Heart right ventricle (tissue), 16 donors: ENCODE measurements around the gene ADGRG7. TPM values are rescaled to one million over a fixed set of nuclear protein-coding genes. Genes with fewer than 3 reads are reported as not detected.

Experiments used
- ATAC-seq, 8 donors: fragments of 200-7000 bp; cut with Tn5 transposase; one replicate each; pipeline ENCODE4 v1.9.1; 2020; ENCODE audit warnings: mild to moderate bottlenecking in 8 of 8, moderate library complexity in 8 of 8, moderate number of reproducible peaks in 1 of 8
- DNase-seq, 2 donors: peaks; one replicate each; pipeline ENCODE4 v3.0.0-alpha.2; 2020
- H3K27ac ChIP-seq, 10 donors: fragments of 200-600 bp; sonication (generic) in 2 of 10; one replicate each; pipeline versions ENCODE4 v1.5.0 to v1.8.0; 2020 to 2022; ENCODE audit warnings: mild to moderate bottlenecking in 3 of 10
- H3K27me3 ChIP-seq, 7 donors: fragments of 200-600 bp; one replicate each; pipeline ENCODE4 v1.8.0; 2021 to 2022; ENCODE audit warnings: mild to moderate bottlenecking in 2 of 7
- H3K36me3 ChIP-seq, 9 donors: fragments of 200-600 bp; sonication (generic) in 1 of 9; one replicate each; pipeline versions ENCODE4 v1.5.0 to v1.8.0; 2020 to 2022; ENCODE audit warnings: mild to moderate bottlenecking in 2 of 9
- H3K4me1 ChIP-seq, 9 donors: fragments of 200-600 bp; sonication (generic) in 1 of 9; one replicate each; pipeline versions ENCODE4 v1.5.0 to v1.8.0; 2020 to 2022; ENCODE audit warnings: mild to moderate bottlenecking in 4 of 9
- H3K4me3 ChIP-seq, 10 donors: fragments of 200-600 bp; sonication (generic) in 2 of 10; one replicate each; pipeline versions ENCODE4 v1.5.0 to v1.8.0; 2020 to 2022; ENCODE audit warnings: mild to moderate bottlenecking in 7 of 10, moderate library complexity in 2 of 10
- H3K9me3 ChIP-seq, 11 donors: fragments of 200-600 bp in 10 of 11; sonication (generic) in 2 of 11; one replicate each; pipeline versions ENCODE4 v1.5.0 to v1.8.0; 2013 to 2022; ENCODE audit warnings: mild to moderate bottlenecking in 2 of 11, control low read depth in 1 of 11, moderate library complexity in 1 of 11
- WGBS, 2 donors: extraction: QIAGEN DNeasy Blood & Tissue Kit; methylation state at CpG; one replicate each; pipeline ENCODE4 v1.1.7; 2013; ENCODE audit warnings: inconsistent platforms in 1 of 2; 5-methylcytosine and 5-hydroxymethylcytosine counted together
- intact Hi-C, 10 donors: fragments of 100-400 bp; cut with DNase I; formaldehyde crosslinking; loops; one replicate each; pipeline versions ENCODE4 v1.11.1 to v1.14.2; 2022
- polyA plus RNA-seq, 2 donors: library from polyadenylated mRNA; stranded (reverse); fragments of 200-250 nt; gene quantifications; one replicate each; pipeline ENCODE4 v1.2.3, GENCODE V29; 2013
- total RNA-seq, 10 donors: library from RNA; stranded (reverse); fragmentation: NEBNext Ultra II Directional in 3 of 10; extraction: Animal tissue kit (Norgen Biotek cat#: 25700) in 3 of 10; gene quantifications; one replicate each; pipeline versions ENCODE4 v1.2.1 to v1.2.4, GENCODE V29; 2021 to 2023
- TF ChIP-seq, protein P1 (sequence below), 9 donors: fragments of 200-600 bp; sonication (generic) in 2 of 9; IDR thresholded peaks; one replicate each; pipeline versions ENCODE4 v1.5.0 to v1.8.0; 2021 to 2022; ENCODE audit warnings: antibody characterized with exemption in 9 of 9, mild to moderate bottlenecking in 5 of 9, moderate library complexity in 1 of 9
- donor health status: Arrhythmogenic right ventricular cardiomyopathy.
- donor health status: ischemic (EF 13 %, LVEDD 7.1; RV severe dilation, severe dysfunction).
- donor health status: healthy with polysubstance abuse.
- donor health status: DM: no; HTN: yes; CAD: no.
- donor health status: DM: no; HTN: no; CAD: no.
- donor health status: ischemic (EF 25% LVEDD 6.9; RV normal size, moderate dysfunction).
- donor health status: ischemic (EF 25% LVEDD 5.7; RV mildly dilated, moderate dysfunction).
- donor health status: healthy.
- donor health status: DM: yes; HTN: yes; CAD: no.
- donor health status: Ischemic cardiomyopathy.
- donor health status: ischemic (EF 35%, LVEDD 5.7; RV mildly dilated, moderate dysfunction).
- donor health status: nonischemic (EF 11% LVEDD 7.7; RV severe dilation, severe dysfunction).
- donor health status: DM: yes; HTN: yes; CAD: no.
- donor health status: PGD.
- donor health status: ischemic (EF 29% LVEDD 5.4; RV normal size, mild dysfunction).
- donor health status: nonischemic (EF 23%, LVEDD 6.1; RV moderate dilation, normal function).

Gene ADGRG7
- total and polyA plus RNA-seq, 12 donors, result 0.30 TPM; not detected in 11

DNA sequence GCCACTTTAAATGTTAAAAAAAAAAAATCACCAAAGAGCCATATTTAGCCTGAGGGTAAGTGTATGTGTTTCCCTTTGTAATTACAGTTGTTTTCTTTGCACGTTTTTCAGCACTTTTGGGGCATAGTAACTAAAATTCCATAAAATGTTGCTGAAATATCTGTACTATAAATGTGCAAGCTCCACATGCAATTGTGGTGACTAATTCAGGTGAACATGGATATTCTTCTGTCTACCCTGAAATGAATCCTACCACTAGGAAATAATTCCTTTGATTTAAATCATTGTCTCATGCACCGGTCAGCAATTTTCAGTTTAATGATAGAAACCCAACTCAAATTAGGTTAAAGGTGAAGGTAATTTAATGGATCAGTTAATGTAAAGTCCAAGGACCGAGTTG lies 86.8 kb downstream of the ADGRG7 start:
- no peak for DNase-seq
- no peak for ATAC-seq
- 73 to 80% methylated on average over 3 of the region's 3 CpGs for WGBS, 2 donors
- Histone ChIP-seq H3K27ac (no peak overlapping the region), H3K36me3 (no peaks in the 10 kb centered on the region), H3K4me1 (no peaks in the 10 kb centered on the region), H3K27me3 (peaks cover 0 to 46% (median 32%) of the 10 kb centered on the region in 7 donors), H3K9me3 (no peaks in the 10 kb centered on the region), H3K4me3 (no peak overlapping the region)
- TF ChIP-seq, protein P1, sequence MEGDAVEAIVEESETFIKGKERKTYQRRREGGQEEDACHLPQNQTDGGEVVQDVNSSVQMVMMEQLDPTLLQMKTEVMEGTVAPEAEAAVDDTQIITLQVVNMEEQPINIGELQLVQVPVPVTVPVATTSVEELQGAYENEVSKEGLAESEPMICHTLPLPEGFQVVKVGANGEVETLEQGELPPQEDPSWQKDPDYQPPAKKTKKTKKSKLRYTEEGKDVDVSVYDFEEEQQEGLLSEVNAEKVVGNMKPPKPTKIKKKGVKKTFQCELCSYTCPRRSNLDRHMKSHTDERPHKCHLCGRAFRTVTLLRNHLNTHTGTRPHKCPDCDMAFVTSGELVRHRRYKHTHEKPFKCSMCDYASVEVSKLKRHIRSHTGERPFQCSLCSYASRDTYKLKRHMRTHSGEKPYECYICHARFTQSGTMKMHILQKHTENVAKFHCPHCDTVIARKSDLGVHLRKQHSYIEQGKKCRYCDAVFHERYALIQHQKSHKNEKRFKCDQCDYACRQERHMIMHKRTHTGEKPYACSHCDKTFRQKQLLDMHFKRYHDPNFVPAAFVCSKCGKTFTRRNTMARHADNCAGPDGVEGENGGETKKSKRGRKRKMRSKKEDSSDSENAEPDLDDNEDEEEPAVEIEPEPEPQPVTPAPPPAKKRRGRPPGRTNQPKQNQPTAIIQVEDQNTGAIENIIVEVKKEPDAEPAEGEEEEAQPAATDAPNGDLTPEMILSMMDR (IDR thresholded peaks at IDR 0.05), result no peak
- intact Hi-C loops, result no loop called here

DNA sequence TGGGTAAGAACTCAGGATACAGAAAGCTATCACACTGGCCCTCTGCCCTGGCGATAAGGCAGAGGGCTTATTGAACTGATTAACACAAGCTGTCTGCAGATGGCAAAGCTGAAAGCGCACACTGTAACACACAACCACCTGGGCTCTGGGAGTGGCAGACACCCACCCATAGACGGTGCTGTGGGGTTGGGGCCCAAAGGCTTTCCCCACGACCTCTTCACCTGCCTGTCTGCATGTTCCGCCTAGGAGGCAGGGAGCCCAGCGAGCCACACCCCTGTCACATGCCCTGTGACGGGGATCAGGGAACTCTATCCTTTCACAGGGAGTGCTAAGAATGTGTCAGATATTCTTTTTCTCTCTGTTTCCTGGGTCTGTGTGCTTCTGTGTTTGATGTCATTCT lies 87.8 kb downstream of the ADGRG7 start:
- Histone ChIP-seq H3K27me3 (peaks cover 0 to 50% (median 37%) of the 10 kb centered on the region in 7 donors), H3K9me3 (no peaks in the 10 kb centered on the region), H3K36me3 (no peaks in the 10 kb centered on the region), H3K4me1 (no peaks in the 10 kb centered on the region), H3K4me3 (no peak overlapping the region), H3K27ac (no peak overlapping the region)
- intact Hi-C loops, result no loop called here
- DNase-seq, result no peak
- no peak for ATAC-seq
- TF ChIP-seq, protein P1 (IDR thresholded peaks at IDR 0.05), result no peak
- 74 to 77% methylated on average over 7 of the region's 7 CpGs for WGBS, 2 donors

DNA sequence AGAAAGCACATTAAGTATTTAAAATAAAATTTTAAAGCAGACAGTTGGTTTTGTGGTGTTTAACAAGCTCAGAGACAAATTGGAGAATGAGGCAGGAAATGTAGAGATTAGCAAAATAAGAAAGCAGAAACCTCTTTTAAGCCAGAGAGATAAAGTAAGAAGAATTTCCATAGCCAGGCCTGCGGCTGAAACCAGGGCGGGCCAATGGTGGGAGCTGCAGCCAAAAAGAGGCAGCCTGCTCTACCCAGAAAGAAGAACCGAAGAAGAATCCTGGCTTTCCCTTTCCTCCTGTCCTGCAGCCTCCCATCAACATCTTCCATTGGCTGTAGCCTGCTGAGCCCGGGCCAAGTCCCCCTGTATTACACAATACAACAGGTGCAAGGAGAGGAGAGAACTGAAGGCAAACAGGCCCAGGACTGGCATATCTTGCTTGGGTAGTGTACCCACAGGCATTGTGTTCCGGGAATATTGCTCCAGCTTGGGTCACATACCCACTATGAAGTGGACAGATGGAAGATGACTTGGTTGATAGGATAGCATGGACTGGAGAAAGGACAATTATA lies 88.4 kb downstream of the ADGRG7 start:
- WGBS, 2 donors, result 56 to 58% methylated on average over 5 of the region's 5 CpGs
- Histone ChIP-seq H3K27me3 (peaks cover 0 to 50% (median 31%) of the 10 kb centered on the region in 7 donors), H3K36me3 (no peaks in the 10 kb centered on the region), H3K4me3 (no peak overlapping the region), H3K9me3 (no peaks in the 10 kb centered on the region), H3K27ac (no peak overlapping the region), H3K4me1 (no peaks in the 10 kb centered on the region)
- ATAC-seq (no peak), DNase-seq (no peak)
- intact Hi-C loops, result no loop called here
- TF ChIP-seq, protein P1 (IDR thresholded peaks at IDR 0.05), result no peak

DNA sequence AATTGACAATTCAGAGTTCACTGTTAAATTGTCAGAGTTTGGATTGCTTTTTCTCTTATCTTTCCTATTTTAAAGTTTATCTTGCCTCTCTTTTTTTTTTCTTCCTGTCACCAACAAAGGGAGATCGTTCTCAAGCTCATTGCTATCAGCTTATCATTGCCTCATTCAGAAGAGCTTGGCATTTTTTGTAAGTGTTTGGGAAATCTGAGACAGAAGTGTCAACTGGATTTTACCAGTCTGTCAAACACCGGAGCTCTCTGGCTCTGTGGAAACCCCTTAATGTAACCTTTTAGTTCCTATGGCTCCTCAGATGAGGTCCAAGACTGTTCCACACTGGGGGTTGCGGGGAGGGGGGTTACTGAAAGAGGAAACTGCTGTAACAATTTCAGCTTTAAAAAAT lies 89.3 kb downstream of the ADGRG7 start:
- WGBS, 2 donors, result 28 to 30% methylated on average over 3 of the region's 3 CpGs
- no peak overlapping the region for H3K27ac ChIP-seq
- TF ChIP-seq, protein P1 (IDR thresholded peaks at IDR 0.05), result no peak
- no peaks in the 10 kb centered on the region for H3K9me3 ChIP-seq
- ATAC-seq (no peak), DNase-seq (no peak)
- peaks cover 0 to 46% (median 27%) of the 10 kb centered on the region in 7 donors for H3K27me3 ChIP-seq
- H3K36me3 ChIP-seq, result no peaks in the 10 kb centered on the region
- H3K4me1 ChIP-seq, result no peaks in the 10 kb centered on the region
- intact Hi-C loops, result no loop called here
- no peak overlapping the region for H3K4me3 ChIP-seq
